Endothelial cell (in vitro differentiated cells): ENCODE data around the gene SPON2. TPM values are rescaled to one million over a fixed set of nuclear protein-coding genes. Genes with fewer than 3 reads are reported as not detected.
A peak's percentile ranks its signal among the peaks of the same experiment; 100 is the strongest.
"Not testable (repeated sequence)": the region's sequence is repeated elsewhere in the genome, so short reads cannot be mapped to it uniquely, and the experiment has no call there.

Experiments
- DNase-seq: peaks from one replicate; pipeline ENCODE4 v3.0.0; 2021; ENCODE audit warnings: low spot score
- H3K27ac Mint-ChIP-seq: one replicate; pipeline ENCODE4 v1.8.0; 2021; ENCODE audit warnings: mixed read lengths, inconsistent platforms; ENCODE audit not compliant: unreplicated experiment
- H3K27me3 Mint-ChIP-seq: one replicate; pipeline ENCODE4 v1.8.0; 2021; ENCODE audit warnings: mild to moderate bottlenecking, moderate library complexity, mixed read lengths, inconsistent platforms; ENCODE audit not compliant: unreplicated experiment
- H3K36me3 Mint-ChIP-seq: one replicate; pipeline ENCODE4 v1.8.0; 2021; ENCODE audit warnings: mild to moderate bottlenecking, low read depth, mixed read lengths, inconsistent platforms; ENCODE audit not compliant: unreplicated experiment
- H3K4me1 Mint-ChIP-seq: one replicate; pipeline ENCODE4 v1.8.0; 2021; ENCODE audit warnings: mild to moderate bottlenecking, mixed read lengths, inconsistent platforms; ENCODE audit not compliant: unreplicated experiment
- H3K4me3 Mint-ChIP-seq: one replicate; pipeline ENCODE4 v1.8.0; 2021; ENCODE audit warnings: mild to moderate bottlenecking, mixed read lengths, inconsistent platforms; ENCODE audit not compliant: unreplicated experiment
- H3K9me3 Mint-ChIP-seq: one replicate; pipeline ENCODE4 v1.8.0; 2021; ENCODE audit warnings: mixed read lengths, inconsistent platforms; ENCODE audit not compliant: unreplicated experiment
- total RNA-seq: library from RNA; stranded (reverse); fragmentation: NEBNext Ultra II Directional; extraction: Animal tissue kit (Norgen Biotek cat#: 25700); gene quantifications from one replicate; pipeline ENCODE4 v1.2.1, GENCODE V29; 2021; ENCODE audit not compliant: unreplicated experiment
- TF ChIP-seq, protein P1 (sequence below): fragments of 200-600 bp; sonication (generic); IDR thresholded peaks from one replicate; pipeline ENCODE4 v1.5.0; 2021; ENCODE audit warnings: antibody characterized with exemption; ENCODE audit not compliant: unreplicated experiment

The SPON2 gene
- total RNA-seq, 1 donor from 2014 or later, result 0.97 TPM

GRCh38 chr4:1136048-1136447 lies 36.3 kb downstream of the SPON2 start:
- TF ChIP-seq, protein P1, sequence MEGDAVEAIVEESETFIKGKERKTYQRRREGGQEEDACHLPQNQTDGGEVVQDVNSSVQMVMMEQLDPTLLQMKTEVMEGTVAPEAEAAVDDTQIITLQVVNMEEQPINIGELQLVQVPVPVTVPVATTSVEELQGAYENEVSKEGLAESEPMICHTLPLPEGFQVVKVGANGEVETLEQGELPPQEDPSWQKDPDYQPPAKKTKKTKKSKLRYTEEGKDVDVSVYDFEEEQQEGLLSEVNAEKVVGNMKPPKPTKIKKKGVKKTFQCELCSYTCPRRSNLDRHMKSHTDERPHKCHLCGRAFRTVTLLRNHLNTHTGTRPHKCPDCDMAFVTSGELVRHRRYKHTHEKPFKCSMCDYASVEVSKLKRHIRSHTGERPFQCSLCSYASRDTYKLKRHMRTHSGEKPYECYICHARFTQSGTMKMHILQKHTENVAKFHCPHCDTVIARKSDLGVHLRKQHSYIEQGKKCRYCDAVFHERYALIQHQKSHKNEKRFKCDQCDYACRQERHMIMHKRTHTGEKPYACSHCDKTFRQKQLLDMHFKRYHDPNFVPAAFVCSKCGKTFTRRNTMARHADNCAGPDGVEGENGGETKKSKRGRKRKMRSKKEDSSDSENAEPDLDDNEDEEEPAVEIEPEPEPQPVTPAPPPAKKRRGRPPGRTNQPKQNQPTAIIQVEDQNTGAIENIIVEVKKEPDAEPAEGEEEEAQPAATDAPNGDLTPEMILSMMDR, result no peak
- Mint-ChIP-seq H3K9me3 (no peaks in the 10 kb centered on the region), H3K27ac (no peak overlapping the region), H3K4me3 (no peak overlapping the region), H3K27me3 (no peaks in the 10 kb centered on the region), H3K36me3 (no peaks in the 10 kb centered on the region), H3K4me1 (no peaks in the 10 kb centered on the region)
- no peak for DNase-seq

- TF ChIP-seq, protein P1, result no peak
- H3K9me3 Mint-ChIP-seq, result no peaks in the 10 kb centered on the region
- no peak overlapping the region for H3K27ac Mint-ChIP-seq
Measured at GRCh38 chr4:1133033-1133432, 39.4 kb downstream of the SPON2 start.

GRCh38 chr4:1130316-1131186 lies 41.8 kb downstream of the SPON2 start:
- peak; percentile 61 for DNase-seq
- Mint-ChIP-seq H3K27ac (no peak overlapping the region), H3K27me3 (peaks cover under 1% of the 10 kb centered on the region), H3K4me1 (no peaks in the 10 kb centered on the region), H3K4me3 (no peak overlapping the region), H3K9me3 (no peaks in the 10 kb centered on the region), H3K36me3 (no peaks in the 10 kb centered on the region)
- TF ChIP-seq, protein P1, result peak; percentile 97

More at GRCh38 chr4:1133033-1133432, 39.4 kb downstream of the SPON2 start:
- Mint-ChIP-seq H3K27me3 (no peaks in the 10 kb centered on the region), H3K4me1 (no peaks in the 10 kb centered on the region), H3K4me3 (no peak overlapping the region), H3K36me3 (no peaks in the 10 kb centered on the region)
- no peak for DNase-seq

- TF ChIP-seq, protein P1, result no peak
- Mint-ChIP-seq H3K27ac (no peak overlapping the region), H3K36me3 (no peaks in the 10 kb centered on the region), H3K4me3 (no peak overlapping the region), H3K9me3 (no peaks in the 10 kb centered on the region), H3K27me3 (peaks cover 1% of the 10 kb centered on the region), H3K4me1 (no peaks in the 10 kb centered on the region)
- DNase-seq, result no peak
Measured at GRCh38 chr4:1126506-1126905, 45.9 kb downstream of the SPON2 start.

DNA sequence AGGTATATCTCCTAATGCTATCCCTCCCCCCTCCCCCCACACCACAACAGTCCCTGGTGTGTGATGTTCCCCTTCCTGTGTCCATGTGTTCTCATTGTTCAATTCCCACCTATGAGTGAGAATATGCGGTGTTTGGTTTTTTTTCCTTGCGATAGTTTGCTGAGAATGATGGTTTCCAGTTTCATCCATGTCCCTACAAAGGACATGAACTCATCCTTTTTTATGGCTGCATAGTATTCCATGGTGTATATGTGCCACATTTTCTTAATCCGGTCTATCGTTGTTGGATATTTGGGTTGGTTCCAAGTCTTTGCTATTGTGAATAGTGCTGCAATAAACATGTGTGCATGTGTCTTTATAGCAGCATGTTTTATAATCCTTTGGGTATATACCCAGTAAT lies 46.9 kb downstream of the SPON2 start:
- not testable (repeated sequence) for H3K9me3 Mint-ChIP-seq, H3K36me3 Mint-ChIP-seq, H3K27me3 Mint-ChIP-seq, H3K4me1 Mint-ChIP-seq, DNase-seq, H3K27ac Mint-ChIP-seq, H3K4me3 Mint-ChIP-seq
